Type B pancreatic cell (in vitro differentiated cells): Measurements from ENCODE around the gene CYP8B1. TPM values are rescaled to one million over a fixed set of nuclear protein-coding genes. Genes with fewer than 3 reads are reported as not detected.

ENCODE experiments used
- DNase-seq: peaks from one replicate; pipeline ENCODE4 v3.0.0; 2021; ENCODE audit warnings: mixed read lengths; ENCODE audit not compliant: unreplicated experiment; ENCODE audit errors: extremely low spot score
- H3K27ac Mint-ChIP-seq: 2 replicates; pipeline ENCODE4 v1.8.0; 2021; ENCODE audit warnings: mild to moderate bottlenecking, mixed read lengths
- H3K27me3 Mint-ChIP-seq: 2 replicates; pipeline ENCODE4 v1.8.0; 2021; ENCODE audit warnings: mixed read lengths
- H3K36me3 Mint-ChIP-seq: 2 replicates; pipeline ENCODE4 v1.8.0; 2021; ENCODE audit warnings: mixed read lengths
- H3K4me1 Mint-ChIP-seq: one replicate; pipeline ENCODE4 v1.8.0; 2021; ENCODE audit warnings: mixed read lengths; ENCODE audit not compliant: unreplicated experiment
- H3K4me3 Mint-ChIP-seq: 2 replicates; pipeline ENCODE4 v1.8.0; 2021; ENCODE audit warnings: mild to moderate bottlenecking, mixed read lengths
- H3K9me3 Mint-ChIP-seq: 2 replicates; pipeline ENCODE4 v1.8.0; 2021; ENCODE audit warnings: mixed read lengths
- total RNA-seq: library from RNA; stranded (reverse); gene quantifications from 2 replicates; pipeline ENCODE4 v1.2.1, GENCODE V29; 2021; ENCODE audit warnings: low replicate concordance
- TF ChIP-seq, protein P1 (sequence below): fragments of 200-600 bp; sonication (generic); conservative IDR thresholded peaks from 2 replicates; pipeline ENCODE4 v1.5.0; 2021; ENCODE audit warnings: antibody characterized with exemption, mild to moderate bottlenecking

The CYP8B1 gene
- total RNA-seq, 1 donor from 2014 or later, result not detected

DNA sequence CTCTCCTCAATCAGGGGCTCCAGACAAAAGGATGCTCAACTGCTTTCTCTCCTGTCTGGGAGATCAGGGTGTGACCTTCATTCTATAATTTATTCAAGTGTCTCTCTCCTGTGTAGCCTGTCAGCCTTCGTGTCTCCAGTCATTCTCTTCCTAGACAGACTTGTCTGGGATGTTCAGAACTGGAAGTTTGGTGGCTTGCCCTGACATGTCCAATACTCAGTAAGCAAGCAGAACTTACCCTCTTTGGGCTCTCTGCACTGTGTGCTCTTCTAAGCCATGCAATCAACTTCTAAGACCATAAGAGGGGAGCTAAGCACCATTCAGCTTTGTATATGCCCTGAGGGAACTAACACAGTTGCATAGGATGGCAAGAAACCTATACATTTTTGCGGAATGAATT lies 52.3 kb downstream of the CYP8B1 start:
- H3K36me3 Mint-ChIP-seq, result no peaks in the 10 kb centered on the region
- peaks cover 21% of the 10 kb centered on the region for H3K4me1 Mint-ChIP-seq
- H3K9me3 Mint-ChIP-seq, result peaks cover 6% of the 10 kb centered on the region
- H3K27ac Mint-ChIP-seq, result peak overlapping the region; percentile 85
- DNase-seq, result no peak
- TF ChIP-seq, protein P1, sequence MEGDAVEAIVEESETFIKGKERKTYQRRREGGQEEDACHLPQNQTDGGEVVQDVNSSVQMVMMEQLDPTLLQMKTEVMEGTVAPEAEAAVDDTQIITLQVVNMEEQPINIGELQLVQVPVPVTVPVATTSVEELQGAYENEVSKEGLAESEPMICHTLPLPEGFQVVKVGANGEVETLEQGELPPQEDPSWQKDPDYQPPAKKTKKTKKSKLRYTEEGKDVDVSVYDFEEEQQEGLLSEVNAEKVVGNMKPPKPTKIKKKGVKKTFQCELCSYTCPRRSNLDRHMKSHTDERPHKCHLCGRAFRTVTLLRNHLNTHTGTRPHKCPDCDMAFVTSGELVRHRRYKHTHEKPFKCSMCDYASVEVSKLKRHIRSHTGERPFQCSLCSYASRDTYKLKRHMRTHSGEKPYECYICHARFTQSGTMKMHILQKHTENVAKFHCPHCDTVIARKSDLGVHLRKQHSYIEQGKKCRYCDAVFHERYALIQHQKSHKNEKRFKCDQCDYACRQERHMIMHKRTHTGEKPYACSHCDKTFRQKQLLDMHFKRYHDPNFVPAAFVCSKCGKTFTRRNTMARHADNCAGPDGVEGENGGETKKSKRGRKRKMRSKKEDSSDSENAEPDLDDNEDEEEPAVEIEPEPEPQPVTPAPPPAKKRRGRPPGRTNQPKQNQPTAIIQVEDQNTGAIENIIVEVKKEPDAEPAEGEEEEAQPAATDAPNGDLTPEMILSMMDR, result no peak
- peaks cover 3% of the 10 kb centered on the region for H3K27me3 Mint-ChIP-seq
- peak overlapping the region; percentile 51 for H3K4me3 Mint-ChIP-seq

DNA sequence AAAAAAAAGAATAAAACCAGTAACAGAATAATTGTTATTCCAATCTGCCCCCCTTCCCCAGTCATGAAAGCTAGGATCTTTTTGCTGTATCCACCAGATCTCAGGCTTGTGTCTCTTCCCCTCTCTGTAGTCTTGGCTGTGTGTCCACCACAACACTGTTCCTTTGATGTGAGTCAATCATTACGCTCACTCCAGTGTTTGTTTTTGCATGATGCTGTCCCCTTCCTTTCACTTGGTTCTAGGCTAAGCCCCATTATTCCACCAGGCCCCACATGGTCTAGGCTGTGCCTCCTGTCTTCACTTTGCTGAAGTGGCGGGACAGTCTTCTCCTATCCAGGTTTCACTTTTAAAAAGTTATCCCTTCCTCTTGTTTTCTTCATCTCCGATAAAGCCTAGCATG lies 52.9 kb downstream of the CYP8B1 start:
- Mint-ChIP-seq H3K27me3 (peaks cover 3% of the 10 kb centered on the region), H3K4me3 (peak overlapping the region; percentile 51), H3K9me3 (peaks cover 6% of the 10 kb centered on the region), H3K4me1 (peaks cover 21% of the 10 kb centered on the region), H3K27ac (peak overlapping the region; percentile 85), H3K36me3 (no peaks in the 10 kb centered on the region)
- DNase-seq, result no peak
- TF ChIP-seq, protein P1, result no peak

Other genes starting within 250 kb of the CYP8B1 start
- 8.1 and 9.0 TPM in 2 replicates for gene ZBTB47, start 222.2 kb downstream of the CYP8B1 start, total RNA-seq
- 0.12 TPM in 1 of 2 replicates, not detected in the other for gene KLHL40, start 190.3 kb downstream of the CYP8B1 start, total RNA-seq
- not detected in 2 replicates for gene HHATL, start 173.1 kb downstream of the CYP8B1 start, total RNA-seq
- gene CCDC13, start 102.6 kb downstream of the CYP8B1 start, total RNA-seq, result 0.71 and 2.4 TPM in 2 replicates
- 100 and 130 TPM in 2 replicates for gene HIGD1A, start 71.4 kb downstream of the CYP8B1 start, total RNA-seq
- gene ACKR2, start 66.4 kb downstream of the CYP8B1 start, total RNA-seq, result 3.5 and 3.9 TPM in 2 replicates
- 0.48 TPM in 1 of 2 replicates, not detected in the other for gene ZNF662, start 30.3 kb upstream of the CYP8B1 start, total RNA-seq
- 0.36 and 0.89 TPM in 2 replicates for gene GASK1A, start 103.4 kb upstream of the CYP8B1 start, total RNA-seq
- 10.7 and 15.7 TPM in 2 replicates for gene POMGNT2, start 230.2 kb upstream of the CYP8B1 start, total RNA-seq